ENCODE measurements around the gene OR14C36.
"Not testable (repeated sequence)": the region's sequence is repeated elsewhere in the genome, so short reads cannot be mapped to it uniquely, and the experiment has no call there.

Gene OR14C36

GRCh38 chr1:248348475-248348874, at the start of gene OR14C36:
OR14C36 (plus strand) TSS chr1:248348775; CDS start chr1:248348775, 0 bp downstream.
- DNase-seq (ENCODE audit: low read depth, low spot score) = no peak

GRCh38 chr1:248303324-248303723, 45.3 kb upstream of the OR14C36 start, which contains the start of gene OR2T12:
OR2T12 (minus strand) TSS chr1:248303424; CDS start chr1:248295578, 7,846 bp downstream.
- DNase-seq (ENCODE audit: low read depth, low spot score) = no peak

GRCh38 chr1:248305672-248306071, 42.9 kb upstream of the OR14C36 start:
- not testable (repeated sequence) for DNase-seq (ENCODE audit: low read depth, low spot score)

- no peak for DNase-seq (ENCODE audit: low read depth, low spot score)
Observed at GRCh38 chr1:248306103-248306502, 42.5 kb upstream of the OR14C36 start.

GRCh38 chr1:248306740-248307139, 41.8 kb upstream of the OR14C36 start:
- DNase-seq (ENCODE audit: low read depth, low spot score) = not testable (repeated sequence)

- DNase-seq (ENCODE audit: low read depth, low spot score) = no peak
Observed at GRCh38 chr1:248316796-248317195, 31.8 kb upstream of the OR14C36 start.

GRCh38 chr1:248324468-248324867, 24.1 kb upstream of the OR14C36 start, which contains the start of gene OR2M7:
OR2M7 (minus strand) TSS chr1:248324568; CDS start chr1:248324568, 0 bp downstream.
- no peak for DNase-seq (ENCODE audit: low read depth, low spot score)

- no peak for DNase-seq (ENCODE audit: low read depth, low spot score)
Observed at GRCh38 chr1:248343451-248343850, 5.1 kb upstream of the OR14C36 start.

- no peak for DNase-seq (ENCODE audit: low read depth, low spot score)
Observed at GRCh38 chr1:248359415-248359814, 10.8 kb downstream of the OR14C36 start.

- DNase-seq (ENCODE audit: low read depth, low spot score) = no peak
Observed at GRCh38 chr1:248361121-248361715, 12.6 kb downstream of the OR14C36 start, which contains the start of gene OR2T4. OR2T4 (plus strand) TSS chr1:248361665; CDS start chr1:248361665, 0 bp downstream.

GRCh38 chr1:248366609-248367008, 18.0 kb downstream of the OR14C36 start:
- DNase-seq (ENCODE audit: low read depth, low spot score) = no peak

GRCh38 chr1:248372394-248372793, 23.8 kb downstream of the OR14C36 start:
- no peak for DNase-seq (ENCODE audit: low read depth, low spot score)

GRCh38 chr1:248373761-248374160, 25.2 kb downstream of the OR14C36 start:
- DNase-seq (ENCODE audit: low read depth, low spot score) = no peak

GRCh38 chr1:248375446-248375845, 26.9 kb downstream of the OR14C36 start, which contains the start of gene OR2T6:
OR2T6 (plus strand) TSS chr1:248375746; CDS start chr1:248387609, 11,863 bp downstream.
- no peak for DNase-seq (ENCODE audit: low read depth, low spot score)

- no peak for DNase-seq (ENCODE audit: low read depth, low spot score)
Observed at GRCh38 chr1:248376916-248377315, 28.3 kb downstream of the OR14C36 start.

- DNase-seq (ENCODE audit: low read depth, low spot score) = no peak
Observed at GRCh38 chr1:248380854-248381253, 32.3 kb downstream of the OR14C36 start.

- no peak for DNase-seq (ENCODE audit: low read depth, low spot score)
Observed at GRCh38 chr1:248388426-248388825, 39.9 kb downstream of the OR14C36 start.

- no peak for DNase-seq (ENCODE audit: low read depth, low spot score)
Observed at GRCh38 chr1:248393050-248393449, 44.5 kb downstream of the OR14C36 start.
